Hair follicle dermal papilla cell (primary cell): Measurements from ENCODE around the gene CCDC149. TPM values are rescaled to one million over a fixed set of nuclear protein-coding genes. Genes with fewer than 3 reads are reported as not detected.

Experiments used
- small RNA-seq: library from RNA; depleted of rRNA; stranded (forward); fragments of <200 nt; gene quantifications from one replicate; pipeline ENCODE3, GENCODE V24; 2012
- total RNA-seq: library from RNA; depleted of rRNA; stranded (reverse); fragments of >200 nt; gene quantifications from 2 replicates; pipeline ENCODE4 v1.2.3, GENCODE V29; 2012

CCDC149 gene
- 19.7 and 23.7 TPM in 2 replicates for total RNA-seq

DNA sequence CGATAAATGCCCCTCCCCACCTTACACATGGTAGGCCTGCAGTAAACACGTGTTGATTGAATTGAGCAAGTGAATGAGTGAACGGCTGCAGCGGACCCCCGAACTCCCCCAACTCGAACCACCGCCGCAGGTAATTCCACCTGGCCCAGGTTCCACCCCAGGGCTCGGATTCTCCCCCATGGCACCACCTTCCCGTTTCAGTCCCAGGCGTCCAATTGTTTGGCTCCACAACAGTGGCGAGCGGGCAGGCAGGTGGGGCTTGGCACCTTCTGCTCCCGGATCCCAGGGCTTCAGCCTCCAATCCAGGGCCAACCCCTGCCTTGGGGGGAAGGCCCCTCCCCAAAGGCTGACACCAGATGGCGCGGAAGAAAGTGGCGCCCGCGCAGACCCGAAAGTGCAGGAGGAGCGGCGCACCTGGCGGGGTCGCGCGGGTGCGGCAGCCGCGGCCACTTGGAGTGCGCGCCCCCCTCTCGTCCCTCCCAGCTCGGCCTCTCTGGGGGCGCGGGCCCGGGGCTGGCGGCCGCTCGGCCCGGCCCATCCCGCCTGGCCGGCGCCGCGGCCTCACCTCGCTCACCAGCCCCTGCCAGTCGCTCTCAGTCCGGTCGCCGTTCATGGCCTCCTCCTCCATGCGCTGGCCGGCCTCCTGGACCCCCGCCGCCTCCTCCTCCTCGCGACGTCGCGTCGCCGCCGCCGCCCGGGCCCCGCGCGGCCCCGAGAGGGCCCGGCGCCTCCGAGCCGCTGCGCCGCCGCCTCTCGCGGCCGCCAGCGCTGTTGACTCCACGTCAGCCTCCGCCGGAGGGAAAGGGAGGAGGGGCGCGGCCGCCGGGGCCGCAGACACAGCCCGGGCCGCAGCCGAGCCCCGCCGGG is at the start of gene CCDC149:
TSS of gene CCDC149 (minus strand) at position 791 of the 867 bp plus-strand sequence. CDS start at position 613, 178 bp downstream.

DNA sequence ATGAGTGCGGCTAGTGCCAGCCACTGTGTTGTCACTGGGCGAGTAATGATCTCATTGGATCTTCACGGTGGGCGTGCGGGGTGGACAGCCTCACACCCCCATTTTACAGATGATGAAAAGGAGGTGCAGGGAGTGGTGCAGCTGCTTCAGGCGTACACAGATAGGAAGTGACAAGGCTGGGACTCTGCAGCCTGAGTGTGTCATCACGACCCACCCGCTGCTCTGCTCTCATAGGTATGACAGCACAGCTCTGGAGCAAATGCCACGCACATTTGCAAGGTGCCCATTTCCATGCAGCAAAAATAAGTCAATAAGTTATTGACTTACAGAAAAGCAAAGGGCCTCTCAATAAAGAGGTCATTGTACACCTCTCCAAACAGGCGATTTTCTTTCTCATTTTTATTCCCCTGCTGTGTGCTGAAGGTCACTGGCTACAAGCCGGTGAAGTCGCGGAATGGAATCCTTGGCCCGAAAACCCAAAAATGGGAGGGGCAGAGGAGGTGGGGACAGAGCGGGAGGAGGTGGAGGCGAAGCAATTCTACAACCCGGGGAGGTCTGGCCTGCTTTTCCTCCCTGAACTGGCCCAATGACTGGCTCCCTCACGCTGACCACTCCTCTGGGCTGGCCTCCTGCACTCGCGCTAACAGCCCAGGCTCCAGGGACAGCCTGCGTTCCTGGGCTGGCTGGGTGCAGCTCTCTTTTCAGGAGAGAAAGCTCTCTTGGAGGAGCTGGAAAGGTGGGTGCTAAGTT is 117.8 kb downstream of the CCDC149 start, which contains the start of gene SOD3:
TSS of gene SOD3 (plus strand) at position 658 of the 750 bp plus-strand sequence. CDS start 3,949 bp downstream, outside the sequence.

Small RNAs within 50 kb of the gene (small RNA-seq; reads per million reads assigned to genes)
- gene AC006390.1 = not detected

Other genes starting within 250 kb of the CCDC149 start
- gene SOD3, start 117.5 kb downstream of the CCDC149 start, total RNA-seq = 7.3 and 17.2 TPM in 2 replicates
- gene LGI2, start 117.9 kb upstream of the CCDC149 start, total RNA-seq = not detected in 2 replicates
- 9.8 and 9.9 TPM in 2 replicates for gene SEPSECS, start 247.4 kb upstream of the CCDC149 start, total RNA-seq